ENCODE data around the gene PIEZO2. TPM values are rescaled to one million over a fixed set of nuclear protein-coding genes. Genes with fewer than 3 reads are reported as not detected.

PIEZO2 gene
- total and polyA plus RNA-seq, 2 of the 8 experiments (the other 6 are each of a cell fraction or from before 2014, with no cell fraction given) = 4.7 to 16.5 TPM

GRCh38 chr18:11052800-11053199, 96.6 kb downstream of the PIEZO2 start (continued):
- TF ChIP-seq FOSL1 (IDR thresholded peaks at IDR 0.05; ENCODE audit: insufficient read depth, low read depth, low read length) (no peak), BACH1 (IDR thresholded peaks at IDR 0.05; ENCODE audit: low read length) (no peak), NANOG (IDR thresholded peaks at IDR 0.05; ENCODE audit: insufficient read depth, low read depth, low read length, poor library complexity, severe bottlenecking) (no peak), BRCA1 (IDR thresholded peaks at IDR 0.05; ENCODE audit: low read depth, low read length) (no peak), TBP (IDR thresholded peaks at IDR 0.05; ENCODE audit: low read depth, low read length) (no peak), USF2 (IDR thresholded peaks at IDR 0.05; ENCODE audit: low read length) (no peak), EP300 (IDR thresholded peaks at IDR 0.05; ENCODE audit: borderline replicate concordance in 1 of 2, low read depth in 2 of 2, low read length in 2 of 2) (no peak), TAF7 (optimal IDR thresholded peaks at IDR 0.05; ENCODE audit: borderline replicate concordance, low read depth, low read length) (no peak), KDM5A (IDR thresholded peaks at IDR 0.05; ENCODE audit: low read length) (no peak)
